Globus pallidus (tissue), 1 donor: ENCODE measurements around the gene CYP4F22.
A peak's percentile ranks its signal among the peaks of the same experiment; 100 is the strongest.

ENCODE experiments used
- DNase-seq: peaks from one replicate; pipeline ENCODE4 v3.0.0-alpha.2; 2015; ENCODE audit warnings: low spot score

The CYP4F22 gene

GRCh38 chr19:15536350-15536749, 28.0 kb downstream of the CYP4F22 start:
- no peak for DNase-seq

DNA sequence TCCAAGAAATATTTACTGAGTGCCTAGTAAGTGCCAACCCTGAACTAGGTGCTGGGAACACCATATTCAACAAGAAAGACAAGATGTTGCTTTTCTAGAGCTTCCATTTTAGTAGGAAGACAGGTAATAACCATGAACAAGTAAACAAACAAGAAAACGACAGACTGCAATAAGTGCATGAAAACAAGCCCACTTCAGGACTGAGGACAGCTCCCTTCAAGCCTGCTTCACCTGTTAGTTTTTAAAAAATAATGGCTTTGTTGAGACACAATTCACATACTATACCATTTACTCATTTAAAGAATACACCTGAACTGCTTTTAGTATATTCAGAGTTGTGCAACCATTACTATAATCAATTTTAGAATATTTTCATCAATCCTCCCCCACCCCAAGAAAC, 30.4 kb downstream of the CYP4F22 start:
- DNase-seq = no peak

- no peak for DNase-seq
These were observed 31.3 kb downstream of the CYP4F22 start for GRCh38 chr19:15539638-15540037.

- DNase-seq = no peak
These were observed 32.1 kb downstream of the CYP4F22 start for GRCh38 chr19:15540435-15540834.

GRCh38 chr19:15544283-15544682, 36.0 kb downstream of the CYP4F22 start:
- no peak for DNase-seq

DNA sequence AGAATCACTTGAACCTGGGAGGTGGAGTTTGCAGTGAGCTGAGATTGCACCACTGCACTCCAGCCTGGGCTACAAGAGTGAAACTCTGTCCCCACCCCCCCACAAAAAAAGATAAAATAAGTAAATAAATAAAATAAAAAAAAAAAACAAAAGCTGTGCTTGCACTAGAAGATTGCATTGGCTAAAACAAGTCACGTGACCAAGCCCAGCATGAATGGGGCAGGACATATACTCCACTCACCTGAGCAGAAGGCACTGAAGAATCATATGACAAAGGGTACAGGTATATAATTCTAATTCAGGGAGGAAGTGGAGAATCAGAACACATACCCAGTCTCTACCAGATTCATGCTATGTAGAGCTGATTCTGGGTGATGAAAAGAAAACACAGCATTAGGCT, 36.6 kb downstream of the CYP4F22 start:
- no peak for DNase-seq

DNA sequence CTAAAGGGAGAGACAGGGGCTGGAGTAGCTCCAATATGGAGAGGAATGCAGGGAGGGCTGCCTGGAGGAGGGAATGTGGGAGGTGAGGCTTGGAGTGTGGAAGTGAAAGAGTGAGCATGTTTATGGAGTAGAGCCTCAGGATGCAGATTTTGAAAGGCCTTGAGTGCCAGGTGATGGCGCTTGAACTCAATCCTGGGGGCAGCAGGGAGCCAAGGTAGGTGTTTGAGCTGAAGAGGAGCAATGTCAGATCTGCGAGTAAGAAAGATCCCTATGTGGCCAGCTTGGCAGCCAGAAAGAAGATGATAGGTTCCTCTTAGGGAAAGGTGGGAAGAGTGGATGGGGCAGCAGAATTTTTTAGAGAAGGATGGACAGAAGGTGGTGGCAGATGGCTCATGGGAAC, 40.3 kb downstream of the CYP4F22 start:
- no peak for DNase-seq

DNA sequence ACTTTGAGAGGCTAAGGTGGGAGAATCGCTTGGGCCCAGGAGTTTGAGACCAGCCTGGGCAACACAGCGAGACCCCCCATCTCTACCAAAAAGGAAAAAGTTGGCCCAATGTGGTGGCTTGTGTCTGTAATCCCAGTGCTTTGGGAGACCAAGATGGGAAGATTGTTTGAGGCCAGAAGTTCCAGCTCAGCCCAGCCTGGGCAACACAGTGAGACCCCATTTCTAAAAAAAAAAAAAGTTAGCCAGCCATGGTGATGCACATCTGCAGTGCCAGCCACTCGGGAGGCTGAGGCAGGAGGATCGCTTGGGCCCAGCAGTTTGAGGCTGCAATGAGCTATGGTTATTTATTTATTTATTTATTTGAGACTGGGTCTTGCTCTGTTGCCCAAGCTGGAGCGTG, 41.3 kb downstream of the CYP4F22 start:
- no peak for DNase-seq

DNA sequence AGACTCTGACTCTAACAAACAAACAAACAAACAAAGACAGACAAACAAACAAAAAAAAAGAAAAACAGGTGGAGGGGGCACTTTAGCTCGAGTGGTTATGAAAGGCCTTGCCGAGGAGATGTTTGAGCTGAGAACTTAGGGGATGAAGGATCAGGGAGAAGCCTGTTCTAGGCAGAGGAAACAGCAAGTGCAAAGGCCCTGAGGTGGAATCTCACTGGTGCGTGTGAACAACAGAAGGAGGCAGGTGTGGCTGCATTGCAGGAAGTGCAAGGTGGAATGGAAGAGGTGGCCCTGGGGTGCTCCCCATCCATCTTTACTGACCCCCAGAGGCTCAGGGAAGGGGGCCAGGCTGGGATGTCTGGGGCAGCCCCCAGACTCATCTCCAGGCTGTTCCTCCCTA, 41.9 kb downstream of the CYP4F22 start:
- no peak for DNase-seq

DNA sequence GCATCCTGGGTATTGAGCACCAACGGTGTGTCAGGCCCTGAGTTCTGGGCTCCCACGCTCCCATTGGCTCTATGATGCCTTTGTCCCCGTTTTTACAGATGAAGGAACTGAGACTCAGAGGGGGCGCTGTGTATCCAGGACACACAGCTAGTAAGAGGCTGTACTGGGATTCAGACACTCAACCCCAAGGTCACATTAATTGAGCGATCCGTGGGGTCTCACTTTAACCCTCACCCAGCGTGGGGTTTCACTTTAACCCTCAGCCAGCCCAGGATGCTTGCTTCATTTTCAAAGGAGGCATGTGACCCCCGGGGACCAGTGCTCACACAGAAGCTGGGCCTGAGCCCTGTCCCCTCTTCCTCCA, 42.6 kb downstream of the CYP4F22 start:
- DNase-seq = no peak

GRCh38 chr19:15551293-15552004, 43.1 kb downstream of the CYP4F22 start:
- DNase-seq = no peak

DNA sequence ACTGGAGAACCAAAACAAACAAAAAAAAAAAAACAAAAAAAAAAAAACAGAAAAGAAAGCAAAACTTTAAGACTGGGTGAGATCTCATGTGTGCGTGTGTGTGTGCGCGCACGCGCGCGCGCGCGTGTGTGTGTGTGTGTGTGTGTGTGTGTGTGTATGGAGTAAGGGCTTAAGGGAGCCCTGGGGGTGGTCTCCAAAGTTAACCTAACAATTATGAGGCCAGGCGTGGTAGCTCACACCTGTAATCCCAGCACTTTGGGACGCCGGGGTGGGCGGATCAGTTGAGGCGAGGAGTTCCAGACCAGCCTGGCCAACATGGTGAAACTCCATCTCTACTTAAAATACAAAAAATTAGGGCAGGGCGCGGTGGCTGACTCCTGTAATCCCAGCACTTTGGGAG, 46.7 kb downstream of the CYP4F22 start:
- no peak for DNase-seq

DNA sequence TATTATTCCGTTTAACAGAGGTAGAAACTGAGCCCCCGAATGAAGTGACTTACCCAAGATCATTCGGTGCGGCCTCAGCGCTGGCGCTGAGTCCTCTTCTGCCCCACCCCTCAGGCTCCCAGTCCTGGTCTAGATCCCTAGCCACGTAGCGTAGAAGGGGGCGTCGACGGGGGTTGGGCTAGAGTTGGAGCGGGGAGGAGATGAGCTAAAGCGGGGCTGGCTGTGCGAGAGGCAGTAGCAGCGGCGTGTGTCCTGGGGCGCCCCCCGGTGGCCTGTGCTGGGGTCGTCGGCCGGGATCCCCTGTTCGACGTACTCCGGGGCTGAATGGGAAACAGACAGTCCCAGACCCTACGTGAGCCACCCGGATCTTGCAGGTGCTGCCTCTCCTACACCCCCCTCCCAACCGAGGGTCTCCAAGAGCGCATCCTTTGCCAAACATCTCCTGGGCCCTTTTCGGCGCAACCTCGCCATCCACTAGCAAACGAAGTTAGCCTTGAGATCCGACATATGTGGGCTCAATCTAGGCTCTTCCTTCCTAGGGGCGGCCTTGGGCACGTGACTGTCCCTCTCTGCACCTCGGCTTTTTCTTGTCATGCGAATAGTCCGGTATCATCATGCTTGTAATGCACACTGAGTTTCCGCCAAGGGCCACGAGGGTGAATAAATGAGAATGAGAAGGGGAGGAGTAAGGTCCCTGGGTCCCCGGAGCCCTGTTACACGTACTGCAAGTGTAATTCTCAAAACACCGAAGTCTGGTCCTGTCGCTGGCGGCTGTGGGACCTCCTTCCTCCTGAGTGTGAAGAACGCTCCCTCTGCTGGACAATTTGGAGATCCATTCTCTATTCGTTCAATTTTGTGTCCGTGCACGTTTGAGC, 47.7 kb downstream of the CYP4F22 start:
- peak; percentile 83 for DNase-seq

DNA sequence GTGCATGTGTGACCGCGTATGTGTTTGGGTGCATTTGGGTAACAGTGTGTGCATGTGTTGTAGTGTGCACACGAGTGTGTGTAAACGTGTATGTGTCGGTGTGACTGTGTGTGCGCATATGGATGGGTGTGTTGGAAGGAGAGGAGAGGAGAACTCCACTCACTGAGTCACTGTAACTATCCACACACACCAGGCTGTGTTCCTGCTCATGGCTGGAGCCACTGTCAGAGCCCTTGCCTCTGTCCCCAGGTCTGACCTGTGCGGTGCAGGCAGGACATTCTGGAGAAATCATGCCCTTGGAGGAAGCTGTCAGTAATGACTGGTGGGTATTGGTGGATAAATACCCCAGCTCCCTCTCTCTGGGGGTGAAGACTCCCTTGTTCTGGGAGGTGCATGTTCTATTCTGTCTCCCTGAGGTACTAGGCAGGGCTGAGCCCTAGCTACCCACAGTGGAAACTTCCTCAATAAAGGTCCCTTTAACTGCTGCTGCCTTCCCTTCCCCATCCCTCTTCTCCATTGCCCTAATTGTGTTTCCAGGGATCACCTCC, 48.4 kb downstream of the CYP4F22 start:
- DNase-seq = no peak

- no peak for DNase-seq
These were observed 48.9 kb downstream of the CYP4F22 start for GRCh38 chr19:15557223-15557622.

GRCh38 chr19:15562145-15562544, 53.8 kb downstream of the CYP4F22 start:
- DNase-seq = no peak

DNA sequence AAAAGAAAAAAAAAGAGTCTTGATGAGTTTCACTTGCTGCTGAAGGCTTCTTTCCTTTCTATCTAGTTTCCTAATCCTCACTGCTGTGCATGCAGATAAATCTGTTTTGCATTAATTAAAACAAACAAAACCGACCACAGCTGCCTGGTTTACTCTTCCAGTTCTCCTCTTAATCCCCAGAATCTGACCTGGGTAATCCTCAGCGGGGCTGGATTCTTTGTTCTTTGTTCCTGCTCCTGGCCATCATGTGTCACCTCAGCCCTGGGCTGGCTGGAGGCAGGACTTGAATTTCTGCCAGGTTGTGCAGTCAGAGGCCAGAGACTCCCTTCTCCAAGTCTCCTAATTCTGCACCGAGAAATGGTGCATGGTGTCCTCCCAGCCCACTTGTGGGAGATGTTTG, 54.5 kb downstream of the CYP4F22 start:
- no peak for DNase-seq

DNA sequence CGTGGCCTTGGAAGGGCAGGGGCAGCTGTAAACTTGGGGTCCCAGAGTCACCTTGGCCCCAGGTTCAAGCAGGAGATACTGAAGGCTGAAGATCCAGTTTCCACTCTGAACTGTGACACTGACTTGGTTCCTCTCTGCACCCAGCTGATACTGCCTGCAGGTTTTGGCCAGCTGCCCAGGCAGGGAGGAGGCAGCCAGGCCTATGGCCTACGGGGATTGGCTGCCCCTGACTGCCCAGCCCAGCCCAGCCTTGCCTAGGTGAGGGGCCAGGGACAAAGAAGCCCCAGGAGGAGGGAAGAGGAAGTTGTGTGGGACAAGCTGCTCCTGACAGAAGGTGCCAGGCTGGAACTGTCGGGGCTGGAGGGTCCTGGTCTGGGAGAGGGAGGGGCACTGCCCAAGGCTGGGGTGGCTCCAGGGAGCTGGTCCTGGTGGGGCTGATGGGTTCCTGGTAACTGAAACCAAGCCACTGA, 55.0 kb downstream of the CYP4F22 start:
- DNase-seq = no peak

GRCh38 chr19:15563931-15564330, 55.6 kb downstream of the CYP4F22 start:
- DNase-seq = no peak

- DNase-seq = no peak
These were observed 56.3 kb downstream of the CYP4F22 start for GRCh38 chr19:15564534-15565168.

DNA sequence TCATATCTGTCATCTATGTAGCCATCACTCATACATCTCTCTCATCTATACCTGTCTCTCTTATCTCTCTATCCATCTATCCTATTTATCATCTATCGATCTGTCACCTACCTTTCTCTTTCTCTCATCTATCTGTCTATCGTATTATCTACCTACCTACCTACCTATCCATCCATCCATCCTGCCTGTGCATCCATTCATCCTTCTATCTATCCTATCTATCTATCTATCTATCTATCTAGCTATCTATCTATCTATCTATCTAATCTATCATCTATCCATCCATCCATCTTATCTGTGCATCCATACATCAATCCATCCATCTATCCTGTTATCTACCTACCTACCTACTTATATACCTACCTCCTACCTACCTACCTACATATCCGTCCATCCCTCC, 62.1 kb downstream of the CYP4F22 start:
- no peak for DNase-seq

GRCh38 chr19:15575406-15575805, 67.1 kb downstream of the CYP4F22 start:
- DNase-seq = no peak
